GM18951 (cell line): ENCODE measurements around the gene HDAC7.

Experiments
- POLR2A ChIP-seq: IDR thresholded peaks from 4 replicates; pipeline ENCODE4 v1.6.1; 2011; ENCODE audit warnings: mild to moderate bottlenecking; ENCODE audit not compliant: insufficient read length, insufficient read depth; ENCODE audit errors: extremely low read depth
- in situ Hi-C: fragments of 300-500 bp; cut with MboI; formaldehyde crosslinking; loops from one replicate; pipeline ENCODE4 v1.12.0; 2022; ENCODE audit warnings: low sequenced_read_pairs, mixed read lengths, inconsistent platforms; ENCODE audit not compliant: unreplicated experiment

HDAC7 gene

GRCh38 chr12:47833591-47834012, 13.9 kb upstream of the HDAC7 start:
- in situ Hi-C loops = no loop called here
- TF ChIP-seq POLR2A = no peak

- TF ChIP-seq POLR2A = no peak
These were observed 12.7 kb upstream of the HDAC7 start for GRCh38 chr12:47832263-47832933.

DNA sequence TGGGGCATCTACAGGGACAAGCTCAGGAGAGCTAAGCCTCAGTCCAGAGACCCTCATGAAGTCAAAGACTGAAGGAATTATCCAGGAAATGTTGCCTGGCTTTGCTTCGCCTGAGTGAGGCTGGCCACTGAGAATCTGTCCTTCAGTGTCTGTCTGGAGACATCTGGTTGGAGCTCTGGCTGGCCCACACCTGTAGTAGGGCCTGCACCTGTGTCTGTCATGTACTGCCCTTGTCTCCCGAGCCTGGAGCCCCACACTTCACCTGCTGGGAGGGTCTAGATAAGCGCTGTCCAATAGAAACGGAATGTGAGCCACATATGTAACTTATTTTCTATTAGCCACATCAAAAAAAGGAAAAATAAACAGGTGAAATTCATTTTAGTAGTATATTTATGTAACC, 9.9 kb upstream of the HDAC7 start:
- no peak for TF ChIP-seq POLR2A
- in situ Hi-C loops = no loop called here

More at GRCh38 chr12:47832263-47832933, 12.7 kb upstream of the HDAC7 start:
- in situ Hi-C loops = no loop called here

DNA sequence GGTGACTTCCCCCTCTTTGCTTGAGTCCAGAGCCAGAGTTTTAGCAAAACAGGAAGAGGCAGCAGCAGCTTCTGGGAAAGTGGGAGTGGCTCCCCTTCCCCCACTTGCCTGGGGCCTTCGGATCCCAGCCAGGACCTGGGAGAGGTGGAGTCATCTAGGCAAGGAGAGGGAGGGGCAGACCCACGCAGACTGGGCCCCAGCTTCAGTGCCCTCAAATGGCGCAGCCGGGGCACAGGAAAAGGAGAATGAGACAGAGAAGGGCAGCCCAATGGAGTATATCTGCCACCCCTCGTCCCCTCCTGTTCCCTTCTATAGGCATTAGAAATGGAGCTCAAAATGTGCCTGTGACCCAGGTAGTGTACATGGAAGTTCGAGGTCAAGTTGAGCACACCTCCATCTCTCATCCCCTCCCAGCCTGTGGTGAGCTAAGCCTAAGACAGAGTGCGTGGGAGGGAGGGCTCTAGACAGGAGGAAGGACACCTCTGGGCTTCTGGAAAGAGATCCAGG, 9.3 kb upstream of the HDAC7 start:
- in situ Hi-C loops = no loop called here
- no peak for TF ChIP-seq POLR2A

GRCh38 chr12:47828008-47828975, 8.6 kb upstream of the HDAC7 start:
- in situ Hi-C loops = no loop called here
- no peak for TF ChIP-seq POLR2A

DNA sequence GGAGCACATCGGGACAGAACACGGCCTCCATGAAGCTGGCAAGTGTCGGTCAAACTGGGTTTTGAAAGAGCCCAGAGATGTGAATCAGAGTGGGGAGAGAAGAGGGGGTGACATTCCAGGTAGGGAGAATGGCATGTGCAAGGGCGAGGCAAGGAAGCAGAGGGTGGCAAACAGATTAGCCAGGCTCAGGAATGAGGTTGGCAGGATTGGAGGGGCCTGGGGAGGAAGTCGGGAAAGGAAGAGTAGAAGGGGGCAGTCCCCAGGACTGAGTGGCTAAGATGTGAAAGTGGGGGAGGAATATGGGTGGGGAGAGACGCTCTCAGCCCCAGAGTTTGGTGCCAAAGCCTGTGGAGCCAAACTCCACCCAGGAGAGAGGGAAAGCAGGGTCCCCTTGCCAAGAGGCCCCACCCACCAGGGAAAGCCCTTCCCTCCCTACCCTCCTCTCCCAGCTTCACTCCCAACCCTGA, 5.5 kb upstream of the HDAC7 start:
- in situ Hi-C loops = no loop called here
- no peak for TF ChIP-seq POLR2A

DNA sequence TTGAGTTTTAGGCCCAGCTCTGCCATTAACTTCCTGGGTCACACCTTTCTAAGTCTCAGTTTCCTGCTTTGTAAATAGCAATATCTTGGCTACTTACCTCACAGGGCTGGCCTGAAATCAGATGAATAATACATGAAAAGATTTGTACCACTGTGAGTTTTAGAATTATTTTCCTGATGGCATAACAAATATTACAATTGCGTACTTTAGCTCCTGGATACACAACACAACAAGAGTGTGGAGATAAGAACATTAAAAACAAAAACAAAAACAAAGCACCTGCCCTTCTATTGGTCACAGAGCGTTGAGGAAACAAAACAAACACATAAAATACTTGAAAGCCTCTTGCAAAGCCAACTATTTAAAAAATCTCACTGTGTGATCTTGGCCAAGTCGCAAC, 4.9 kb upstream of the HDAC7 start:
- in situ Hi-C loops = no loop called here

DNA sequence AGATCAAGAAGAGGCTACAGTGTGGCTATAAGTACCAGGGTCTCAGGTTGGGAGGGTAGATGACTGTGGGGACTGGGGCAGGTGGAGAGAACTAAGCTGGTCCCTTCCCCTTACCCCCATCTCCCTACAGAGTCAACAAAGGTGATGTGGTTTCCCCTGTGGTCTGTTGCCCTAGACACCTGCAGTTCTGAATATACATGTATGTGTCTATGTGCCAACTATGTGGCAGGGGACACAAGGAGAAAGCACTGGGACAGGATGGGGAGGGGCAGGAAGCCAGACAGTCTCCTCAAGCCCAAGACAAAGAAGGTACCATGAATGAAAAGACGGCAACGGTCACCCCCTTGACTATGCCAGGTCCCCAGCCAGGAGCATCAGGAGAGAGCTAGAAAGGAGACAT, 4.5 kb upstream of the HDAC7 start:
- no peak for TF ChIP-seq POLR2A
- in situ Hi-C loops = no loop called here

More for the DNA sequence above, 4.9 kb upstream of the HDAC7 start:
- no peak for TF ChIP-seq POLR2A

- in situ Hi-C loops = no loop called here
- TF ChIP-seq POLR2A = no peak
These were observed 3.9 kb upstream of the HDAC7 start for GRCh38 chr12:47823422-47824086.

GRCh38 chr12:47822863-47823262, 3.2 kb upstream of the HDAC7 start:
- no peak for TF ChIP-seq POLR2A

DNA sequence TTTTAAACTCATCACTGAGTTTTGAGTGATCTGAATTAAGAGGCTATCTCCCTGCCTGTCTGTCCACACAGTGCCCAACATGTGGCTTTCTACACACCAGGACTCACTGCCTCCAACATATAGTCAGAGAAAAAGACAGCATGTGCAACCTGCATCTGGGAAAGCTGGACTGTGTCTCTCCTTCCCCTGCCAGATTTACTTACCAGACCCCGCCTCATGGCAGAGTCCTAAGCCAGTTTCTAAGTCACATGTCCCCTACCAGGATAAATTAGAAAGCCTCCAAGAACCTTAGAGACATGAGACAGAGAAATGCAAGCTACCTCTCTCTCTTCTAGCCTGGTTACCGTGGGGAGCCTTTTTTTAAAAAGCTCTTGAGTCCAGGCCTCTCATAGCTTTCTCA, 2.7 kb upstream of the HDAC7 start:
- no peak for TF ChIP-seq POLR2A
- in situ Hi-C loops = no loop called here

More at GRCh38 chr12:47822863-47823262, 3.2 kb upstream of the HDAC7 start:
- in situ Hi-C loops = no loop called here

- in situ Hi-C loops = no loop called here
These were observed 1.6 kb upstream of the HDAC7 start for GRCh38 chr12:47821346-47821706.

GRCh38 chr12:47820631-47821345, 1.1 kb upstream of the HDAC7 start:
- in situ Hi-C loops = no loop called here
- no peak for TF ChIP-seq POLR2A

More at GRCh38 chr12:47821346-47821706, 1.6 kb upstream of the HDAC7 start:
- TF ChIP-seq POLR2A = no peak
